CD14-positive monocyte (primary cell): ENCODE data around the gene IGFN1. TPM values are rescaled to one million over a fixed set of nuclear protein-coding genes. Genes with fewer than 3 reads are reported as not detected.

Source experiments
- DNase-seq, 3 donors: peaks; one replicate each; pipeline ENCODE4 v3.0.0-alpha.2; 2011 to 2022
- H2AFZ ChIP-seq: 2 replicates; pipeline ENCODE4 v1.6.0; 2012; ENCODE audit warnings: mild to moderate bottlenecking, low read depth, low read length, inconsistent platforms; ENCODE audit not compliant: insufficient read depth, poor library complexity, severe bottlenecking
- H3K27ac ChIP-seq, 2 donors: 1 replicate in 1 of 2; 2 replicates in 1 of 2; pipeline ENCODE4 v1.5.1; 2012 to 2013; ENCODE audit warnings: low read length in 2 of 2, control low read depth in 1 of 2, inconsistent platforms in 1 of 2, low read depth in 1 of 2, mild to moderate bottlenecking in 1 of 2
- H3K27me3 ChIP-seq, 2 donors: one replicate each; pipeline versions ENCODE4 v1.6.0 to v1.6.1; 2011 to 2013; ENCODE audit warnings: low read length in 2 of 2; ENCODE audit not compliant: control insufficient read depth in 2 of 2, insufficient read depth in 2 of 2
- H3K36me3 ChIP-seq, 2 donors: replicated peaks in 1 of 2; 1 replicate in 1 of 2; 2 replicates in 1 of 2; pipeline versions ENCODE4 v1.5.1 to v1.6.1; 2012 to 2013; ENCODE audit warnings: low read length in 2 of 2, control low read depth in 1 of 2, inconsistent platforms in 1 of 2, mild to moderate bottlenecking in 1 of 2; ENCODE audit not compliant: insufficient read depth in 2 of 2, control insufficient read depth in 1 of 2
- H3K4me1 ChIP-seq, 2 donors: 1 replicate in 1 of 2; 2 replicates in 1 of 2; pipeline versions ENCODE4 v1.5.1 to v1.6.1; 2012 to 2013; ENCODE audit warnings: low read length in 2 of 2, control low read depth in 1 of 2, inconsistent platforms in 1 of 2, mild to moderate bottlenecking in 1 of 2, moderate library complexity in 1 of 2; ENCODE audit not compliant: insufficient read depth in 2 of 2, control insufficient read depth in 1 of 2
- H3K4me2 ChIP-seq: replicated peaks from 2 replicates; pipeline ENCODE3; 2012; ENCODE audit warnings: low read length, moderate library complexity, mild to moderate bottlenecking; ENCODE audit not compliant: poor library complexity, severe bottlenecking; ENCODE audit errors: extremely low read depth
- H3K4me3 ChIP-seq, 3 experiments: fragments of 200-600 bp in 1 of 3; sonication (generic) in 1 of 3; replicated peaks in 1 of 3; 1 replicate in 2 of 3; 2 replicates in 1 of 3; pipeline ENCODE4 v1.5.1; 2011 to 2013; ENCODE audit warnings: low read length in 3 of 3, mild to moderate bottlenecking in 3 of 3, control low read depth in 2 of 3, low read depth in 2 of 3, inconsistent platforms in 1 of 3, moderate library complexity in 1 of 3
- H3K79me2 ChIP-seq: 2 replicates; pipeline ENCODE4 v1.6.0; 2012; ENCODE audit warnings: mild to moderate bottlenecking, control low read depth, inconsistent platforms, low read length, moderate library complexity; ENCODE audit not compliant: insufficient read depth
- H3K9ac ChIP-seq: 2 replicates; pipeline ENCODE4 v1.6.0; 2017; ENCODE audit warnings: low read length, mild to moderate bottlenecking; ENCODE audit not compliant: insufficient read depth, poor library complexity, severe bottlenecking
- H3K9me3 ChIP-seq, 2 donors: replicated peaks in 1 of 2; 1 replicate in 1 of 2; 2 replicates in 1 of 2; pipeline versions ENCODE4 v1.5.1 to v1.6.1; 2012 to 2013; ENCODE audit warnings: low read length in 2 of 2, control low read depth in 1 of 2; ENCODE audit not compliant: control insufficient read depth in 1 of 2, insufficient read depth in 1 of 2
- H4K20me1 ChIP-seq: 2 replicates; pipeline ENCODE4 v1.6.0; 2012; ENCODE audit warnings: mild to moderate bottlenecking, low read length, control low read depth, moderate library complexity; ENCODE audit not compliant: insufficient read depth
- H3K27ac Mint-ChIP-seq, 7 donors: one replicate each; pipeline ENCODE4 v1.8.0; 2020; ENCODE audit warnings: mild to moderate bottlenecking in 7 of 7, mixed read lengths in 7 of 7, moderate library complexity in 6 of 7, inconsistent platforms in 2 of 7
- H3K27me3 Mint-ChIP-seq, 3 donors: one replicate each; pipeline ENCODE4 v1.8.0; 2021 to 2022; ENCODE audit warnings: low read depth in 3 of 3, mild to moderate bottlenecking in 3 of 3, mixed read lengths in 3 of 3, moderate library complexity in 3 of 3, inconsistent platforms in 1 of 3
- H3K36me3 Mint-ChIP-seq, 2 donors: one replicate each; pipeline ENCODE4 v1.8.0; 2020; ENCODE audit warnings: mixed read lengths in 2 of 2, inconsistent platforms in 1 of 2, mild to moderate bottlenecking in 1 of 2
- H3K4me1 Mint-ChIP-seq: one replicate; pipeline ENCODE4 v1.8.0; 2020; ENCODE audit warnings: mild to moderate bottlenecking, mixed read lengths
- H3K4me3 Mint-ChIP-seq, 2 donors: one replicate each; pipeline ENCODE4 v1.8.0; 2020; ENCODE audit warnings: mild to moderate bottlenecking in 2 of 2, mixed read lengths in 2 of 2, moderate library complexity in 1 of 2
- H3K9me3 Mint-ChIP-seq, 7 donors: one replicate each; pipeline ENCODE4 v1.8.0; 2020 to 2022; ENCODE audit warnings: mixed read lengths in 7 of 7, mild to moderate bottlenecking in 6 of 7, moderate library complexity in 6 of 7, inconsistent platforms in 2 of 7
- WGBS: methylation state at CpG from one replicate; pipeline ENCODE4 v1.1.5; 2013; ENCODE audit warnings: missing lambda C conversion rate; ENCODE audit not compliant: insufficient coverage; 5-methylcytosine and 5-hydroxymethylcytosine counted together
- intact Hi-C, 2 donors: fragments of 100-400 bp; cut with micrococcal nuclease; formaldehyde crosslinking; loops; one replicate each; pipeline versions ENCODE4 v1.15.0 to v1.15.1; 2023
- polyA plus RNA-seq, 3 donors: library from polyadenylated mRNA; depleted of rRNA in 1 of 3; unstranded in 2 of 3; stranded (reverse) in 1 of 3; fragments of 300-500 nt in 2 of 3; fragments of >200 nt in 1 of 3; fragmentation: Illumina TruSeq in 2 of 3; gene quantifications; 1 replicate in 2 of 3; 2 replicates in 1 of 3; pipeline ENCODE4 v1.2.3, GENCODE V29; 2012 to 2021
- TF ChIP-seq, protein P1 (sequence below): fragments of 200-600 bp; IDR thresholded peaks from one replicate; pipeline ENCODE4 v1.8.0; 2022; ENCODE audit warnings: antibody characterized with exemption, mild to moderate bottlenecking

IGFN1 gene
- polyA plus RNA-seq, 3 donors = not detected

GRCh38 chr1:201260236-201260590 lies 69.6 kb downstream of the IGFN1 start:
- Histone ChIP-seq H3K27ac (no peak overlapping the region), H3K4me3 (no peak overlapping the region), H3K79me2 (no peaks in the 10 kb centered on the region), H3K9ac (no peak overlapping the region), H2AFZ (no peak overlapping the region), H3K9me3 (no peaks in the 10 kb centered on the region), H3K36me3 (no peaks in the 10 kb centered on the region), H3K27me3 (peaks cover 0 to 10% of the 10 kb centered on the region in 2 donors), H3K4me1 (peaks cover 0 to 5% of the 10 kb centered on the region in 2 donors), H3K4me2 (no peak overlapping the region), H4K20me1 (no peaks in the 10 kb centered on the region)
- DNase-seq = no peak
- intact Hi-C loops = no loop called here
- Mint-ChIP-seq H3K27me3 (peaks cover 19 to 21% (median 19%) of the 10 kb centered on the region in 3 donors), H3K27ac (no peak overlapping the region), H3K36me3 (no peaks in the 10 kb centered on the region), H3K9me3 (no peaks in the 10 kb centered on the region), H3K4me1 (no peaks in the 10 kb centered on the region), H3K4me3 (peak overlapping the region in 1 of 2 donors; percentile 16)
- 55% methylated on average over 9 of the region's 11 CpGs for WGBS
- TF ChIP-seq, protein P1, sequence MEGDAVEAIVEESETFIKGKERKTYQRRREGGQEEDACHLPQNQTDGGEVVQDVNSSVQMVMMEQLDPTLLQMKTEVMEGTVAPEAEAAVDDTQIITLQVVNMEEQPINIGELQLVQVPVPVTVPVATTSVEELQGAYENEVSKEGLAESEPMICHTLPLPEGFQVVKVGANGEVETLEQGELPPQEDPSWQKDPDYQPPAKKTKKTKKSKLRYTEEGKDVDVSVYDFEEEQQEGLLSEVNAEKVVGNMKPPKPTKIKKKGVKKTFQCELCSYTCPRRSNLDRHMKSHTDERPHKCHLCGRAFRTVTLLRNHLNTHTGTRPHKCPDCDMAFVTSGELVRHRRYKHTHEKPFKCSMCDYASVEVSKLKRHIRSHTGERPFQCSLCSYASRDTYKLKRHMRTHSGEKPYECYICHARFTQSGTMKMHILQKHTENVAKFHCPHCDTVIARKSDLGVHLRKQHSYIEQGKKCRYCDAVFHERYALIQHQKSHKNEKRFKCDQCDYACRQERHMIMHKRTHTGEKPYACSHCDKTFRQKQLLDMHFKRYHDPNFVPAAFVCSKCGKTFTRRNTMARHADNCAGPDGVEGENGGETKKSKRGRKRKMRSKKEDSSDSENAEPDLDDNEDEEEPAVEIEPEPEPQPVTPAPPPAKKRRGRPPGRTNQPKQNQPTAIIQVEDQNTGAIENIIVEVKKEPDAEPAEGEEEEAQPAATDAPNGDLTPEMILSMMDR = no peak

- no peaks in the 10 kb centered on the region for H3K9me3 Mint-ChIP-seq
- Histone ChIP-seq H2AFZ (no peak overlapping the region), H3K4me1 (peaks cover 0 to 5% of the 10 kb centered on the region in 2 donors), H3K9ac (no peak overlapping the region), H3K4me3 (no peak overlapping the region), H4K20me1 (no peaks in the 10 kb centered on the region), H3K27ac (no peak overlapping the region), H3K4me2 (no peak overlapping the region), H3K36me3 (no peaks in the 10 kb centered on the region), H3K27me3 (peaks cover 0 to 10% of the 10 kb centered on the region in 2 donors), H3K79me2 (no peaks in the 10 kb centered on the region), H3K9me3 (no peaks in the 10 kb centered on the region)
- TF ChIP-seq, protein P1 = no peak
- no peaks in the 10 kb centered on the region for H3K4me1 Mint-ChIP-seq
- H3K36me3 Mint-ChIP-seq = no peaks in the 10 kb centered on the region
- intact Hi-C loops = no loop called here
- WGBS = 92% methylated on average over 2 of the region's 8 CpGs
- H3K4me3 Mint-ChIP-seq = peak overlapping the region in 1 of 2 donors; percentile 9
- DNase-seq = no peak
- H3K27me3 Mint-ChIP-seq = peaks cover 19 to 21% (median 21%) of the 10 kb centered on the region in 3 donors
- H3K27ac Mint-ChIP-seq = no peak overlapping the region
Measured at GRCh38 chr1:201260648-201261311, 70.2 kb downstream of the IGFN1 start.
